Thoracic aorta (tissue), 2 donors: ENCODE data around the gene VGF. TPM values are rescaled to one million over a fixed set of nuclear protein-coding genes. Genes with fewer than 3 reads are reported as not detected.

Source experiments
- ATAC-seq: fragments of 150-250 bp; one replicate; pipeline ENCODE4 v1.8.0; 2017; ENCODE audit warnings: low read depth; ENCODE audit not compliant: insufficient number of reproducible peaks, low FRiP score
- DNase-seq: peaks from one replicate; pipeline ENCODE4 v3.0.0-alpha.2; 2020; ENCODE audit warnings: low spot score
- H3K27ac ChIP-seq, 2 donors: fragments of 200-600 bp; sonication (generic); 1 replicate in 1 of 2; 2 replicates in 1 of 2; pipeline ENCODE4 v1.5.1; 2016; ENCODE audit warnings: mild to moderate bottlenecking in 2 of 2, moderate library complexity in 2 of 2
- H3K27me3 ChIP-seq: fragments of 200-600 bp; sonication (generic); replicated peaks from 2 replicates; pipeline ENCODE4 v1.6.0; 2016; ENCODE audit warnings: mild to moderate bottlenecking; ENCODE audit not compliant: insufficient read depth
- H3K36me3 ChIP-seq: fragments of 200-600 bp; sonication (generic); one replicate; pipeline ENCODE4 v1.5.1; 2016
- H3K4me1 ChIP-seq, 2 donors: fragments of 200-600 bp; sonication (generic); 1 replicate in 1 of 2; 2 replicates in 1 of 2; pipeline versions ENCODE4 v1.5.1 to v1.6.0; 2016; ENCODE audit warnings: low read depth in 2 of 2, mild to moderate bottlenecking in 1 of 2; ENCODE audit not compliant: control insufficient read depth in 1 of 2
- H3K4me3 ChIP-seq: fragments of 200-600 bp; sonication (generic); 2 replicates; pipeline ENCODE4 v1.5.1; 2016; ENCODE audit warnings: mild to moderate bottlenecking
- H3K9me3 ChIP-seq: fragments of 200-600 bp; sonication (generic); 2 replicates; pipeline ENCODE4 v1.5.1; 2016
- total RNA-seq, 2 donors: library from RNA; depleted of rRNA; stranded (reverse); fragments of >200 nt; gene quantifications; one replicate each; pipeline versions ENCODE4 v1.1.0 to v1.2.3, GENCODE V29; 2016
- TF ChIP-seq, protein P1 (sequence below): fragments of 200-600 bp; sonication (generic); IDR thresholded peaks from one replicate; pipeline ENCODE4 v1.5.1; 2019; ENCODE audit warnings: antibody characterized with exemption

The VGF gene
- total RNA-seq, 2 donors from 2014 or later = not detected

GRCh38 chr7:101175664-101176063 is 10.3 kb upstream of the VGF start:
- Histone ChIP-seq H3K36me3 (no peaks in the 10 kb centered on the region), H3K27me3 (peaks cover 40% of the 10 kb centered on the region), H3K27ac (no peak overlapping the region), H3K9me3 (no peaks in the 10 kb centered on the region), H3K4me1 (peaks cover 12 to 36% of the 10 kb centered on the region in 2 donors), H3K4me3 (no peak overlapping the region)
- TF ChIP-seq, protein P1, sequence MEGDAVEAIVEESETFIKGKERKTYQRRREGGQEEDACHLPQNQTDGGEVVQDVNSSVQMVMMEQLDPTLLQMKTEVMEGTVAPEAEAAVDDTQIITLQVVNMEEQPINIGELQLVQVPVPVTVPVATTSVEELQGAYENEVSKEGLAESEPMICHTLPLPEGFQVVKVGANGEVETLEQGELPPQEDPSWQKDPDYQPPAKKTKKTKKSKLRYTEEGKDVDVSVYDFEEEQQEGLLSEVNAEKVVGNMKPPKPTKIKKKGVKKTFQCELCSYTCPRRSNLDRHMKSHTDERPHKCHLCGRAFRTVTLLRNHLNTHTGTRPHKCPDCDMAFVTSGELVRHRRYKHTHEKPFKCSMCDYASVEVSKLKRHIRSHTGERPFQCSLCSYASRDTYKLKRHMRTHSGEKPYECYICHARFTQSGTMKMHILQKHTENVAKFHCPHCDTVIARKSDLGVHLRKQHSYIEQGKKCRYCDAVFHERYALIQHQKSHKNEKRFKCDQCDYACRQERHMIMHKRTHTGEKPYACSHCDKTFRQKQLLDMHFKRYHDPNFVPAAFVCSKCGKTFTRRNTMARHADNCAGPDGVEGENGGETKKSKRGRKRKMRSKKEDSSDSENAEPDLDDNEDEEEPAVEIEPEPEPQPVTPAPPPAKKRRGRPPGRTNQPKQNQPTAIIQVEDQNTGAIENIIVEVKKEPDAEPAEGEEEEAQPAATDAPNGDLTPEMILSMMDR = no peak
- DNase-seq = no peak
- no peak for ATAC-seq

DNA sequence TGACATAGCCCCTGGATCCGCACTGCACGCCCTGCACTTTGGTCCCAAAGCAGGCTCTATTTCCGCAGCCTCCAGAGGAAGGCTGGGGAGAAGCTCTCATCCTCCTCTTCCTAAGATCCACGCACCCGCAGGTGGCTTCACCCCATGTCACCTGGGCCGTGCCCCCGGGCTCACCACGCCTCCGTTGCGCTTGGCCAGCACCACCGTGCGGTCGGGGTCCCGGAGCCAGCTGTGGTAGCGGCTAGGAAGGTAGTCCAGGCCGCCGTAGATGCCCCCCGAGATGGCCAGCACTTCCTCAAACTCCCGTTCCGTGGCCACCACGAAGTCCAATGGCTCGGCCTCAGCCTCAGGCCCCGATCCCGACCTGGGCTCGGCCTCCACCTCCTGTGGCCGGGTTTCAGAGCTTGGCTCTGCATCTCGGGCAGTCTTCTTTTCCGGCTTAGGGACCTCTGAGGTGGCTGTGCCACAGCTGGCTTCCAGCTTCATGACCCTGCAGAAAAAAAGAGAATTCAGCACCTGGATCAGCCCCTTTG is 9.0 kb upstream of the VGF start:
- peaks cover 48% of the 10 kb centered on the region for H3K27me3 ChIP-seq
- H3K36me3 ChIP-seq = no peaks in the 10 kb centered on the region
- ATAC-seq (no peak), DNase-seq (no peak)
- H3K27ac ChIP-seq = peak overlapping the region in 1 of 2 donors; percentile 47
- H3K9me3 ChIP-seq = no peaks in the 10 kb centered on the region
- H3K4me1 ChIP-seq = peaks cover 18 to 36% of the 10 kb centered on the region in 2 donors
- H3K4me3 ChIP-seq = no peak overlapping the region
- TF ChIP-seq, protein P1 = no peak

DNA sequence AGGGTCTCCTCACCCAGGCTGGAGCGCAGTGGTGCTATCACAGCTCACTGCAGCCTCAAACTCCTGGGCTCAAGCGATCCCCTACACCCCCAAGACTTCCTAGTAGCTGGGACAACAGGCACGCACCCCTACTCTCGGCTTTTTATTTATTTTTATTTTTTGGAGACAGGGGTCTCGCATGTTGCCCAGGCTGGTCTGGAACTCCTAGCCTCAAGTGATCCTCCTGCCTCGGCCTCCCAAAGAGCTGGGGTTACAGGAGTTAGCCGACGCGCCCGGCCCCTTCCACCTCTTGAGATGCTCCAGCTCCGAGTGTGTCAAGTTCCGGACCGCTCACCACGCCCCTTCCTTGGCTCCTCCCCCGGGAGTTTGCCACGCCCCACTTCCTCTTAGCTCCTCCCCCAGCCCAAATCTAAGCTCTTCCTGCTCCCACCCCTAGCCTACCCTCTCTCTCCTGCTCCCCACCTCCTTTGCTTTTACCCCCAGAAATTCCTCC is 8.4 kb upstream of the VGF start:
- H3K4me3 ChIP-seq = peak overlapping the region; percentile 40
- TF ChIP-seq, protein P1 = no peak
- ATAC-seq = no peak

GRCh38 chr7:101172854-101173751 is 7.7 kb upstream of the VGF start:
- peak overlapping the region; percentile 40 for H3K4me3 ChIP-seq

More for the DNA sequence above, 8.4 kb upstream of the VGF start:
- Histone ChIP-seq H3K27ac (peak overlapping the region in 1 of 2 donors; percentile 47), H3K9me3 (no peaks in the 10 kb centered on the region), H3K27me3 (peaks cover 51% of the 10 kb centered on the region), H3K36me3 (no peaks in the 10 kb centered on the region), H3K4me1 (peaks cover 18 to 37% of the 10 kb centered on the region in 2 donors)
- DNase-seq = no peak

More at GRCh38 chr7:101172854-101173751, 7.7 kb upstream of the VGF start:
- DNase-seq (no peak), ATAC-seq (no peak)
- H3K36me3 ChIP-seq = no peaks in the 10 kb centered on the region
- H3K9me3 ChIP-seq = no peaks in the 10 kb centered on the region
- TF ChIP-seq, protein P1 = no peak
- H3K4me1 ChIP-seq = peaks cover 18 to 37% of the 10 kb centered on the region in 2 donors
- H3K27me3 ChIP-seq = peaks cover 58% of the 10 kb centered on the region
- H3K27ac ChIP-seq = peak overlapping the region in 1 of 2 donors; percentile 22
